Neural crest cell (in vitro differentiated cells): Measurements from ENCODE around the gene CFAP58. TPM values are rescaled to one million over a fixed set of nuclear protein-coding genes. Genes with fewer than 3 reads are reported as not detected.

Experiments used
- DNase-seq: peaks from one replicate; pipeline ENCODE4 v3.0.0; 2021; ENCODE audit warnings: low read depth, mixed read lengths, low spot score
- H3K27ac Mint-ChIP-seq: one replicate; pipeline ENCODE4 v1.8.0; 2021; ENCODE audit warnings: mild to moderate bottlenecking, mixed read lengths; ENCODE audit not compliant: unreplicated experiment
- H3K27me3 Mint-ChIP-seq: 2 replicates; pipeline ENCODE4 v1.8.0; 2021; ENCODE audit warnings: low read depth, mild to moderate bottlenecking, mixed read lengths
- H3K36me3 Mint-ChIP-seq: 2 replicates; pipeline ENCODE4 v1.8.0; 2021; ENCODE audit warnings: low read depth, mild to moderate bottlenecking, mixed read lengths
- H3K4me1 Mint-ChIP-seq: 2 replicates; pipeline ENCODE4 v1.8.0; 2021; ENCODE audit warnings: mixed read lengths
- H3K4me3 Mint-ChIP-seq: one replicate; pipeline ENCODE4 v1.8.0; 2021; ENCODE audit warnings: mild to moderate bottlenecking, mixed read lengths
- H3K9me3 Mint-ChIP-seq: 2 replicates; pipeline ENCODE4 v1.8.0; 2021; ENCODE audit warnings: mixed read lengths
- total RNA-seq: library from RNA; stranded (reverse); gene quantifications from 2 replicates; pipeline ENCODE4 v1.2.1, GENCODE V29; 2021
- TF ChIP-seq, protein P1 (sequence below): fragments of 200-600 bp; sonication (generic); conservative IDR thresholded peaks from 2 replicates; pipeline ENCODE4 v1.5.0; 2021; ENCODE audit warnings: antibody characterized with exemption, mild to moderate bottlenecking

The CFAP58 gene
- total RNA-seq, 1 donor from 2014 or later = 0.44 TPM

DNA sequence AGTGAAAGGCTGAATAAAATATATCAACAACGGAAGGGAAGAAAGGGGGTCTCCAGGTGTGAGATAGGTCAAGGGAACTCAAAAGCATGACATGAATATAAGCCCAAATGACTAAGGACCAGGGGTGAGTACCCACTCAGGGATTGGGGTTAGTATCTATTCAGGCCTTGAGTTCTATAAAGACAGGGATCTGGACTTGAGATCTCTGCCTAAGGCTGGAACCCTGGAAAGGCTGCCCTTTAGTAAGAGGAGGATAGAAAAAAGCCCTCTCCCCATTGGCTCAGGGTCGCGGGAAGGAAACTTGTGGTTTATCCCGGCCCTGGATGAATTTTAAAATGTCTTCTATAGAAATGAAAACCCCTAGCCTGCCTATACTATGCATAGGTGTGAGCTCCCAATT, 13.0 kb upstream of the CFAP58 start:
- no peak overlapping the region for H3K27ac Mint-ChIP-seq
- no peaks in the 10 kb centered on the region for H3K36me3 Mint-ChIP-seq
- TF ChIP-seq, protein P1, sequence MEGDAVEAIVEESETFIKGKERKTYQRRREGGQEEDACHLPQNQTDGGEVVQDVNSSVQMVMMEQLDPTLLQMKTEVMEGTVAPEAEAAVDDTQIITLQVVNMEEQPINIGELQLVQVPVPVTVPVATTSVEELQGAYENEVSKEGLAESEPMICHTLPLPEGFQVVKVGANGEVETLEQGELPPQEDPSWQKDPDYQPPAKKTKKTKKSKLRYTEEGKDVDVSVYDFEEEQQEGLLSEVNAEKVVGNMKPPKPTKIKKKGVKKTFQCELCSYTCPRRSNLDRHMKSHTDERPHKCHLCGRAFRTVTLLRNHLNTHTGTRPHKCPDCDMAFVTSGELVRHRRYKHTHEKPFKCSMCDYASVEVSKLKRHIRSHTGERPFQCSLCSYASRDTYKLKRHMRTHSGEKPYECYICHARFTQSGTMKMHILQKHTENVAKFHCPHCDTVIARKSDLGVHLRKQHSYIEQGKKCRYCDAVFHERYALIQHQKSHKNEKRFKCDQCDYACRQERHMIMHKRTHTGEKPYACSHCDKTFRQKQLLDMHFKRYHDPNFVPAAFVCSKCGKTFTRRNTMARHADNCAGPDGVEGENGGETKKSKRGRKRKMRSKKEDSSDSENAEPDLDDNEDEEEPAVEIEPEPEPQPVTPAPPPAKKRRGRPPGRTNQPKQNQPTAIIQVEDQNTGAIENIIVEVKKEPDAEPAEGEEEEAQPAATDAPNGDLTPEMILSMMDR = no peak
- peak overlapping the region; percentile 94 for H3K4me3 Mint-ChIP-seq
- no peak for DNase-seq
- H3K9me3 Mint-ChIP-seq = no peaks in the 10 kb centered on the region
- H3K4me1 Mint-ChIP-seq = peaks cover 22% of the 10 kb centered on the region
- peaks cover 66% of the 10 kb centered on the region for H3K27me3 Mint-ChIP-seq

DNA sequence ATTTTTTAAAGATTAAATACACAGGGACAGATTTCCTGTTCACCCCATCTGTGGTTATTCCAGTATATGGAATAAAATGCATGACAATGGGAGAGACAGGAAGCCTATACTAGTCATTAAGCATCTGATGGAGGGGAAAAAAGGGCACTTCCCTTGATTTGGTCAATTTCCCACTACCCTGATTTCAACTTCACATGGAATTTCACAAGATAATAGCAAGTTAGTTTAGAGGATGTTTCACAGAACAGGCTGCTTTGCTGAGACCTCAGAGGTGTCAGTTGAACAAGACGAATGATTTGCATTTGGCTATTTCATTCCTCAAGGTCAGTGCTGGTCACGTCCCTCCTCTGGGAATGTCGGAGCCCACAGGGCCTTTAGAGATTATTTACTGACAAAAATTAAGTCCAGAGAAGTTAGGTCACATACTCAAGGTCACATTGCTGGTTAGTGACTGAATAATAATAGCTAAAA, 10.7 kb upstream of the CFAP58 start:
- peaks cover 14% of the 10 kb centered on the region for H3K4me1 Mint-ChIP-seq
- DNase-seq = no peak
- H3K9me3 Mint-ChIP-seq = no peaks in the 10 kb centered on the region
- H3K27me3 Mint-ChIP-seq = peaks cover 47% of the 10 kb centered on the region
- H3K27ac Mint-ChIP-seq = no peak overlapping the region
- H3K36me3 Mint-ChIP-seq = no peaks in the 10 kb centered on the region
- TF ChIP-seq, protein P1 = no peak
- no peak overlapping the region for H3K4me3 Mint-ChIP-seq

DNA sequence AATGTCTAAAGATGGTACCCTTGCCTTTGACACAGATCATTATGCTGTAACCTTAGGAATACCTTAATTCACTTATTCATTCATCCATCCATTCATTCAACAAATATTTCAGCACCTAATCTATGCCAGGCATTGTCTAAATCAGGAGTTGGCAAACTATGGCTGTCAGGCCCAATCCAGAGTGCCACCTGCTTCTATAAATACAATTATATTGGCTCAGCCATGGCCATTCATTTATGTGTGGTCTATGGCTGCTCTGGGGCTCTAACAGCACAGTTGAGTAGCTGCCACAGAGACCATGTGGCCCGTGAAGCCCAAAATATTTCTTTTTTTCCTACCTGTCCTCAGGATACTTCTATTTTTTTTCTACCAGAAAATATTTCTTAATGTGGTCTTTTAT, 9.4 kb upstream of the CFAP58 start:
- no peaks in the 10 kb centered on the region for H3K9me3 Mint-ChIP-seq
- H3K4me3 Mint-ChIP-seq = no peak overlapping the region
- H3K27me3 Mint-ChIP-seq = peaks cover 43% of the 10 kb centered on the region
- H3K4me1 Mint-ChIP-seq = peaks cover 12% of the 10 kb centered on the region
- no peak for DNase-seq
- H3K27ac Mint-ChIP-seq = no peak overlapping the region
- TF ChIP-seq, protein P1 = no peak
- H3K36me3 Mint-ChIP-seq = no peaks in the 10 kb centered on the region

DNA sequence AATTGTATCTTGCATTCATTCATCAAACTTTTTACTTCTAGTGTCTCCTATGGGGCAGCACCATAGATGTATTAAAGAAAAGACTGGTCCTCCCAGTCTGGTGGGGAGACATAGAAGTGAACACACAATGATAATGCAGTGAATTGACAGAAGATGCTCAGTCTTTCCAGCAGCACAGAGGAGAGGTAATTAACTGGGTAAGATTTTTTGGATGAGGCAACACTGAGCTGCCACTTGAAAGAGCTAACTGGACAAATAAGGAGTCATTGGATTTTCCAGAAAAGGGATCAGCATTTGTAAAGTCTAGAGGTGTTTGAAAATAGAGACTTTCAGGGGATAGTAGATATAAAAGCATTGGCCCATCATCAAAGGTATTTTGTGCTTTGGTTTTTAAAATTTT, 8.1 kb upstream of the CFAP58 start:
- Mint-ChIP-seq H3K27ac (no peak overlapping the region), H3K36me3 (no peaks in the 10 kb centered on the region), H3K4me1 (no peaks in the 10 kb centered on the region), H3K27me3 (peaks cover 30% of the 10 kb centered on the region), H3K4me3 (no peak overlapping the region), H3K9me3 (no peaks in the 10 kb centered on the region)
- no peak for DNase-seq
- TF ChIP-seq, protein P1 = no peak

DNA sequence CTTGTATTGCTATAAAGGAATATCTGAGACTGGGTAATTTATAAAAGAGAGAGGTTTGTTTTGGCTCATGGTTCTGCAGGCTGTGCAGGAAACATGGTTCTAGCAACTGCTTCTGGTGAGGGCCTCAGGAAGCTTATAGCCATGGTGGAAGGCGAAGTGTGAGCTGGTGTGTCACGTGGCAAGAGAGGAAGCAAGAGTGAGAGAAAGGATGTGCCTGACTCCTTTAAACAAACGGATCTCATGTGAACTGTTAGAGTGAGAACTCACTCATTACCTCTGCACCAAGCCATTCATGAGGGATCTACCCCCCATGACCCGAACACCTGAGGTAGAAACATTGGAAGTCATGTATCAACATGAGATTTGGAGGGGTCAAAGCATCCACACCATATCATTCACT, 7.7 kb upstream of the CFAP58 start:
- Mint-ChIP-seq H3K4me3 (no peak overlapping the region), H3K27ac (no peak overlapping the region), H3K27me3 (peaks cover 30% of the 10 kb centered on the region), H3K9me3 (no peaks in the 10 kb centered on the region), H3K4me1 (no peaks in the 10 kb centered on the region), H3K36me3 (no peaks in the 10 kb centered on the region)
- no peak for DNase-seq
- TF ChIP-seq, protein P1 = no peak
